AG09309 (cell line): ENCODE measurements around the gene FNIP2.
"Not testable (repeated sequence)": the region's sequence is repeated elsewhere in the genome, so short reads cannot be mapped to it uniquely, and the experiment has no call there.

ENCODE experiments used
- DNase-seq: peaks from one replicate; pipeline ENCODE4 v3.0.0-alpha.2; 2010; ENCODE audit warnings: low read depth
- H3K4me3 ChIP-seq: 2 replicates; pipeline ENCODE4 v1.5.1; 2011; ENCODE audit warnings: mild to moderate bottlenecking, low read depth, low read length, moderate library complexity; ENCODE audit not compliant: control insufficient read depth
- TF ChIP-seq, protein P1 (sequence below): IDR thresholded peaks from 2 replicates; pipeline ENCODE4 v1.5.1; 2011; ENCODE audit warnings: mild to moderate bottlenecking, low read depth, low read length, inconsistent platforms; ENCODE audit not compliant: insufficient read depth, control insufficient read depth; ENCODE audit errors: missing control alignments

Gene FNIP2

DNA sequence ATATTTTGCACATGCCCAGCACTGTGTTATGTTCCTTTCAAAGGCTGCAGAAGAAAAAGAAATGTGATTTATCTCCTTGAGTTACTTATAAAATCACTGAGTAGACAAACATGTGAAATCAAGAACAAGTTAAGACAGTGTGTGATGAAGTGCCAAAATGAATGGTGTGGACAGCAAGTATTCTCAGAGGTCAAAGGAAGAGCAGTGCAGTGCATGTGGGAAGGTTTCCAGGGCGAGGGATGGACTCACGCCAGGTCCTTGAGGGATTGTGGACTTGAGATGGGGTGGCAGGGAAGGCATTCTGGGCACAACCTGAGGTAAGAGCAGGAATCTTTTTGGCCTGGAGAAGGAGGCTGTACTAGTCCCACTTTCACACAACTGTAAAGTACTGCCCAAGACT is 115.5 kb downstream of the FNIP2 start:
- TF ChIP-seq, protein P1, sequence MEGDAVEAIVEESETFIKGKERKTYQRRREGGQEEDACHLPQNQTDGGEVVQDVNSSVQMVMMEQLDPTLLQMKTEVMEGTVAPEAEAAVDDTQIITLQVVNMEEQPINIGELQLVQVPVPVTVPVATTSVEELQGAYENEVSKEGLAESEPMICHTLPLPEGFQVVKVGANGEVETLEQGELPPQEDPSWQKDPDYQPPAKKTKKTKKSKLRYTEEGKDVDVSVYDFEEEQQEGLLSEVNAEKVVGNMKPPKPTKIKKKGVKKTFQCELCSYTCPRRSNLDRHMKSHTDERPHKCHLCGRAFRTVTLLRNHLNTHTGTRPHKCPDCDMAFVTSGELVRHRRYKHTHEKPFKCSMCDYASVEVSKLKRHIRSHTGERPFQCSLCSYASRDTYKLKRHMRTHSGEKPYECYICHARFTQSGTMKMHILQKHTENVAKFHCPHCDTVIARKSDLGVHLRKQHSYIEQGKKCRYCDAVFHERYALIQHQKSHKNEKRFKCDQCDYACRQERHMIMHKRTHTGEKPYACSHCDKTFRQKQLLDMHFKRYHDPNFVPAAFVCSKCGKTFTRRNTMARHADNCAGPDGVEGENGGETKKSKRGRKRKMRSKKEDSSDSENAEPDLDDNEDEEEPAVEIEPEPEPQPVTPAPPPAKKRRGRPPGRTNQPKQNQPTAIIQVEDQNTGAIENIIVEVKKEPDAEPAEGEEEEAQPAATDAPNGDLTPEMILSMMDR, result no peak
- no peak for DNase-seq

DNA sequence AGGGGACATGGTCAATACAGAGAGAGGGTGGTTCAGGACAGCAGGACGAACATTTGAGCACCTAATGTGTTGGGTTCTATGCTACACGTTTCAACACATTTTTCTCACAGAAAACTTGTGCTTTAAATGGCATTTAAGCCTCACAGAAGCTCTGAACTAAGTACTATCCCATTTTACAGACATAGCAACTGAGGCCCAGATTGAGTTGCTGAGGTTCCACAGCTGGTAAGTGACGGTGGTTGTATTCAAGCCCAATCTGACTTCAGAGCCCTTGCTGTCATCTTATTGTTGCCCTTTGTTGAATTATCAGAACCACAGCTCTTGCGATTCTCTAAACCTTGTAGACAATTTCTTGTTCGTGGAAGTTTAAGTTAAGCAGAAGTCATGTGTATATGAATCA is 116.7 kb downstream of the FNIP2 start:
- TF ChIP-seq, protein P1, result no peak
- no peak overlapping the region for H3K4me3 ChIP-seq

More for the DNA sequence above, 115.5 kb downstream of the FNIP2 start:
- no peak overlapping the region for H3K4me3 ChIP-seq

GRCh38 chr4:158890294-158890693 is 121.5 kb downstream of the FNIP2 start:
- no peak overlapping the region for H3K4me3 ChIP-seq
- no peak for DNase-seq
- TF ChIP-seq, protein P1, result no peak

More for the DNA sequence above, 116.7 kb downstream of the FNIP2 start:
- DNase-seq, result no peak

- no peak for DNase-seq
- no peak overlapping the region for H3K4me3 ChIP-seq
- TF ChIP-seq, protein P1, result no peak
These were observed 122.4 kb downstream of the FNIP2 start for GRCh38 chr4:158891256-158891655.

- DNase-seq, result no peak
- H3K4me3 ChIP-seq, result no peak overlapping the region
- TF ChIP-seq, protein P1, result no peak
These were observed 126.0 kb downstream of the FNIP2 start for GRCh38 chr4:158894826-158895225.

DNA sequence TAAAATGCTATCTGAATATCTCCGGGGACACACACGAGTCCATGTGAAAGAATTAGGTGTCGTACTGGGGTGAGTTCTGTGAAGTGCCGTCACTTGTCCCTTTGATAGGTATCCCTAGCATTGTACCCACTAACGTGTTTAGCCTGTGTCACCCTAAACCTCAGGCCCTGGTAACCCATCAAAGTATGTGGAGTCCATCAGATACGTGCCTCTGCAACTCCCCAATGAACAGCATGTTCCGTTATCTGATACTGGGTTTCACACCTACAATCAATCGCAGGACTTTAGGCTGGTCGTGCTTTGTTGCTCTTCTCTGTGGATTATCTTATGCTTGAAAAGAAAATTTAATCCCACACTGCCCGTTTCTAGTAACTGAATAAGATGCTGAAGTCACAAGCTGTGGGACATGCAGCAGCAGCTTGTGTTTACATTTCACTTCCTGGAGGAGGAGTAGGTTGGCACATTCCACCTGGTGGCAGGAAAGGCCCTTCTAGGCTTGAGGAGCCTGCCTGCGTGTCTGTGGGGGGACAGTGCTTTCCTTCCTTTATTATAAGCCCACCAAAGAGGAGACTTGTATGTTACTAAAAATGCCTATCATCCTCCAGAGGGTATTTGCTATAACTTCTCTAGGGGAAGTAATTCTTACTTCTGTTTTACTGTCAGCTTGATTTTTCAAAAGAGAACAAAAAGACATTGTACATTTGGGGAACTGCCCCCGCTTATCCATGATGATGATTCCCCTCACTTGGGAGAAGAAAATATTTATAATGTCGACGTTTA is 127.2 kb downstream of the FNIP2 start:
- H3K4me3 ChIP-seq, result no peak overlapping the region
- no peak for DNase-seq
- TF ChIP-seq, protein P1, result no peak

- not testable (repeated sequence) for DNase-seq, H3K4me3 ChIP-seq
These were observed 127.9 kb downstream of the FNIP2 start for GRCh38 chr4:158896577-158897238.

GRCh38 chr4:158900408-158900807 is 131.6 kb downstream of the FNIP2 start:
- DNase-seq, H3K4me3 ChIP-seq: not testable (repeated sequence)

DNA sequence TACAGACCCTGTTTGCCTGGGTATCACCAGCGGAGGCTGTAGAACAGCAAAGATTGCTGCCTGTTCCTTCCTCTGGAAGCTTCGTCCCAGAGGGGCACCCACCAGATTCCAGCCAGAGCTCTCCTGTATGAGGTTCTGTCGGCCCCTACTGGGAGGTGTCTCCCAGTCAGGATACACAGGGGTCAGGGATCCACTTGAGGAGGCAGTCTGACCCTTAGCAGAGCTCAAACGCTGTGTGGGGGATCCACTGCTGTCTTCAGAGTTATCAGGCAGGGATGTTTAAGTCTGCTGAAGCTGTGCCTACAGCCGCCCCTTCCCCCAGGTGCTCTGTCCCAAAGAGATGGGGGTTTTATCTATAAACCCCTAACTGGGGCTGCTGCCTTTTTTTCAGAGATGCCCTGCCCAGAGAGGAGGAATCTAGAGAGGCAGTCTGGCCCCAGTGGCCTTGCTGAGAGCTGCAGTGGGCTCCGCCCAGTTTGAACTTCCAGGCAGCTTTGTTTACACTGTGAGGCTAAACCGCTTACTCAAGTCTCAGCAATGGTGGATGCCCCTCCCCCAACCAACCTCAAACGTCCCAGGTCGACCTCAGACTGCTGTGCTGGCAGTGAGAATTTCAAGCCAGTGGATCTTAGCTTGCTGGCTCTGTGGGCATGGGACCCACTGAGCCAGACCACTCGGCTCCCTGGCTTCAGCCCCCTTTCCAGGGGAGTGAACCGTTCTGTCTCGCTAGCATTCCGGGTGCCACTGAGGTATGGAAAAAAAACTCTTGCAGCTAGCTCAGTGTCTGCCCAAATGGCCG is 133.7 kb downstream of the FNIP2 start:
- DNase-seq, H3K4me3 ChIP-seq: not testable (repeated sequence)
